ENCODE data around the gene CSNK1A1L. TPM values are rescaled to one million over a fixed set of nuclear protein-coding genes. Genes with fewer than 3 reads are reported as not detected.

The CSNK1A1L gene
- total RNA-seq, 5 donors from 2014 or later (not counting 1 experiment from before 2014, with no cell fraction given) = not detected

- H3K4me3 Mint-ChIP-seq = no peak overlapping the region
- peaks cover 8 to 13% of the 10 kb centered on the region in 2 donors for H3K27me3 Mint-ChIP-seq
- no peaks in the 10 kb centered on the region for H3K9me3 Mint-ChIP-seq
- H3K4me1 Mint-ChIP-seq = no peaks in the 10 kb centered on the region
- POLR2A ChIA-PET = no interaction called here
- no peak overlapping the region for H3K27ac ChIP-seq (ENCODE audit: low read length)
- H3K27me3 ChIP-seq (replicated peaks in 1 of 2; ENCODE audit: control insufficient read depth in 2 of 2, extremely low read depth in 1 of 2, insufficient read depth in 2 of 2, low read length in 1 of 2) = peaks cover 0 to 5% of the 10 kb centered on the region in 2 experiments
- no peak overlapping the region for H3K4me3 ChIP-seq (ENCODE audit: control insufficient read depth in 1 of 2, extremely low read depth in 1 of 2, low read length in 1 of 2)
- H3K27ac Mint-ChIP-seq = no peak overlapping the region
- no peaks in the 10 kb centered on the region for H3K9me3 ChIP-seq
- WGBS (ENCODE audit: insufficient coverage) = no CpG with 5 or more reads among the region's 4 CpGs
- no peak for DNase-seq
- H3K36me3 ChIP-seq (ENCODE audit: control insufficient read depth in 2 of 2, extremely low read depth in 1 of 2, insufficient read depth in 1 of 2, low read length in 1 of 2) = no peaks in the 10 kb centered on the region
- no peaks in the 10 kb centered on the region for H3K4me1 ChIP-seq (ENCODE audit: control insufficient read depth in 1 of 2, extremely low read depth in 1 of 2, insufficient read depth in 2 of 2, low read length in 2 of 2)
- CTCF ChIA-PET = no interaction called here
- ATAC-seq (replicated peaks in 1 of 4) = no peak
- no peaks in the 10 kb centered on the region for H3K36me3 Mint-ChIP-seq
Measured at GRCh38 chr13:37097076-37097475, 8.4 kb downstream of the CSNK1A1L start.

GRCh38 chr13:37094840-37095239, 10.6 kb downstream of the CSNK1A1L start:
- H3K9me3 Mint-ChIP-seq = no peaks in the 10 kb centered on the region
- ChIA-PET POLR2A (no interaction called here), CTCF (no interaction called here)
- H3K27me3 Mint-ChIP-seq = peaks cover 4 to 6% of the 10 kb centered on the region in 2 donors
- Histone ChIP-seq H3K9me3 (no peaks in the 10 kb centered on the region), H3K4me3 (ENCODE audit: control insufficient read depth in 1 of 2, extremely low read depth in 1 of 2, low read length in 1 of 2) (no peak overlapping the region), H3K27ac (ENCODE audit: low read length) (no peak overlapping the region), H3K36me3 (ENCODE audit: control insufficient read depth in 2 of 2, extremely low read depth in 1 of 2, insufficient read depth in 1 of 2, low read length in 1 of 2) (no peaks in the 10 kb centered on the region), H3K4me1 (ENCODE audit: control insufficient read depth in 1 of 2, extremely low read depth in 1 of 2, insufficient read depth in 2 of 2, low read length in 2 of 2) (no peaks in the 10 kb centered on the region), H3K27me3 (replicated peaks in 1 of 2; ENCODE audit: control insufficient read depth in 2 of 2, extremely low read depth in 1 of 2, insufficient read depth in 2 of 2, low read length in 1 of 2) (peaks cover 3 to 5% of the 10 kb centered on the region in 2 experiments)
- H3K4me1 Mint-ChIP-seq = no peaks in the 10 kb centered on the region
- no peak for ATAC-seq (replicated peaks in 1 of 4)
- DNase-seq = no peak
- 79% methylated on average over 3 of the region's 4 CpGs for WGBS (ENCODE audit: insufficient coverage)
- no peak overlapping the region for H3K4me3 Mint-ChIP-seq
- H3K27ac Mint-ChIP-seq = no peak overlapping the region
- no peaks in the 10 kb centered on the region for H3K36me3 Mint-ChIP-seq

- H3K4me1 Mint-ChIP-seq = no peaks in the 10 kb centered on the region
- WGBS (ENCODE audit: insufficient coverage) = 100% methylated on average over 1 of the region's 3 CpGs
- no peaks in the 10 kb centered on the region for H3K36me3 Mint-ChIP-seq
- ChIA-PET POLR2A (no interaction called here), CTCF (no interaction called here)
- Histone ChIP-seq H3K27me3 (replicated peaks in 1 of 2; ENCODE audit: control insufficient read depth in 2 of 2, extremely low read depth in 1 of 2, insufficient read depth in 2 of 2, low read length in 1 of 2) (peaks cover 3 to 5% of the 10 kb centered on the region in 2 experiments), H3K9me3 (no peaks in the 10 kb centered on the region), H3K27ac (ENCODE audit: low read length) (no peak overlapping the region), H3K4me1 (ENCODE audit: control insufficient read depth in 1 of 2, extremely low read depth in 1 of 2, insufficient read depth in 2 of 2, low read length in 2 of 2) (no peaks in the 10 kb centered on the region), H3K36me3 (ENCODE audit: control insufficient read depth in 2 of 2, extremely low read depth in 1 of 2, insufficient read depth in 1 of 2, low read length in 1 of 2) (no peaks in the 10 kb centered on the region), H3K4me3 (ENCODE audit: control insufficient read depth in 1 of 2, extremely low read depth in 1 of 2, low read length in 1 of 2) (no peak overlapping the region)
- no peak overlapping the region for H3K27ac Mint-ChIP-seq
- ATAC-seq (replicated peaks in 1 of 4) (no peak), DNase-seq (no peak)
- no peaks in the 10 kb centered on the region for H3K9me3 Mint-ChIP-seq
- H3K4me3 Mint-ChIP-seq = no peak overlapping the region
- H3K27me3 Mint-ChIP-seq = peaks cover 1 to 4% of the 10 kb centered on the region in 2 donors
Measured at GRCh38 chr13:37094099-37094498, 11.4 kb downstream of the CSNK1A1L start.

- Mint-ChIP-seq H3K27ac (no peak overlapping the region), H3K36me3 (no peaks in the 10 kb centered on the region), H3K27me3 (peaks cover 0 to 4% of the 10 kb centered on the region in 2 donors), H3K4me1 (no peaks in the 10 kb centered on the region), H3K4me3 (no peak overlapping the region), H3K9me3 (no peaks in the 10 kb centered on the region)
- Histone ChIP-seq H3K9me3 (no peaks in the 10 kb centered on the region), H3K4me3 (ENCODE audit: control insufficient read depth in 1 of 2, extremely low read depth in 1 of 2, low read length in 1 of 2) (no peak overlapping the region), H3K36me3 (ENCODE audit: control insufficient read depth in 2 of 2, extremely low read depth in 1 of 2, insufficient read depth in 1 of 2, low read length in 1 of 2) (no peaks in the 10 kb centered on the region), H3K4me1 (ENCODE audit: control insufficient read depth in 1 of 2, extremely low read depth in 1 of 2, insufficient read depth in 2 of 2, low read length in 2 of 2) (no peaks in the 10 kb centered on the region), H3K27me3 (replicated peaks in 1 of 2; ENCODE audit: control insufficient read depth in 2 of 2, extremely low read depth in 1 of 2, insufficient read depth in 2 of 2, low read length in 1 of 2) (peaks cover 0 to 3% of the 10 kb centered on the region in 2 experiments), H3K27ac (ENCODE audit: low read length) (no peak overlapping the region)
- ChIA-PET CTCF (no interaction called here), POLR2A (no interaction called here)
- ATAC-seq (replicated peaks in 1 of 4) (no peak), DNase-seq (no peak)
- no CpG with 5 or more reads among the region's 1 CpG for WGBS (ENCODE audit: insufficient coverage)
Measured at GRCh38 chr13:37091835-37092234, 13.6 kb downstream of the CSNK1A1L start.

- DNase-seq (no peak), ATAC-seq (replicated peaks in 1 of 4) (no peak)
- no peak overlapping the region for H3K27ac Mint-ChIP-seq
- ChIA-PET CTCF (no interaction called here), POLR2A (no interaction called here)
- Histone ChIP-seq H3K27me3 (replicated peaks in 1 of 2; ENCODE audit: control insufficient read depth in 2 of 2, extremely low read depth in 1 of 2, insufficient read depth in 2 of 2, low read length in 1 of 2) (peaks cover 0 to 3% of the 10 kb centered on the region in 2 experiments), H3K9me3 (no peaks in the 10 kb centered on the region), H3K4me1 (ENCODE audit: control insufficient read depth in 1 of 2, extremely low read depth in 1 of 2, insufficient read depth in 2 of 2, low read length in 2 of 2) (no peaks in the 10 kb centered on the region), H3K27ac (ENCODE audit: low read length) (no peak overlapping the region), H3K4me3 (ENCODE audit: control insufficient read depth in 1 of 2, extremely low read depth in 1 of 2, low read length in 1 of 2) (no peak overlapping the region), H3K36me3 (ENCODE audit: control insufficient read depth in 2 of 2, extremely low read depth in 1 of 2, insufficient read depth in 1 of 2, low read length in 1 of 2) (no peaks in the 10 kb centered on the region)
- no peak overlapping the region for H3K4me3 Mint-ChIP-seq
- H3K27me3 Mint-ChIP-seq = peaks cover 4 to 5% of the 10 kb centered on the region in 2 donors
- no peaks in the 10 kb centered on the region for H3K36me3 Mint-ChIP-seq
- no peaks in the 10 kb centered on the region for H3K9me3 Mint-ChIP-seq
- WGBS (ENCODE audit: insufficient coverage) = 92% methylated on average over 2 of the region's 2 CpGs
- H3K4me1 Mint-ChIP-seq = no peaks in the 10 kb centered on the region
Measured at GRCh38 chr13:37090912-37091311, 14.6 kb downstream of the CSNK1A1L start.

- peaks cover 0 to 3% of the 10 kb centered on the region in 2 experiments for H3K27me3 ChIP-seq (replicated peaks in 1 of 2; ENCODE audit: control insufficient read depth in 2 of 2, extremely low read depth in 1 of 2, insufficient read depth in 2 of 2, low read length in 1 of 2)
- POLR2A ChIA-PET = no interaction called here
- H3K9me3 Mint-ChIP-seq = no peaks in the 10 kb centered on the region
- H3K4me3 ChIP-seq (ENCODE audit: control insufficient read depth in 1 of 2, extremely low read depth in 1 of 2, low read length in 1 of 2) = no peak overlapping the region
- no peak for ATAC-seq (replicated peaks in 1 of 4)
- DNase-seq = no peak
- H3K36me3 ChIP-seq (ENCODE audit: control insufficient read depth in 2 of 2, extremely low read depth in 1 of 2, insufficient read depth in 1 of 2, low read length in 1 of 2) = no peaks in the 10 kb centered on the region
- CTCF ChIA-PET = no interaction called here
- no peak overlapping the region for H3K27ac Mint-ChIP-seq
- H3K4me1 ChIP-seq (ENCODE audit: control insufficient read depth in 1 of 2, extremely low read depth in 1 of 2, insufficient read depth in 2 of 2, low read length in 2 of 2) = no peaks in the 10 kb centered on the region
- H3K36me3 Mint-ChIP-seq = no peaks in the 10 kb centered on the region
- WGBS (ENCODE audit: insufficient coverage) = 85% methylated on average over 2 of the region's 3 CpGs
- no peak overlapping the region for H3K4me3 Mint-ChIP-seq
- H3K9me3 ChIP-seq = no peaks in the 10 kb centered on the region
- no peaks in the 10 kb centered on the region for H3K4me1 Mint-ChIP-seq
- no peak overlapping the region for H3K27ac ChIP-seq (ENCODE audit: low read length)
- peaks cover 4 to 5% of the 10 kb centered on the region in 2 donors for H3K27me3 Mint-ChIP-seq
Measured at GRCh38 chr13:37089495-37089894, 16.0 kb downstream of the CSNK1A1L start.

GRCh38 chr13:37087486-37087885, 18.0 kb downstream of the CSNK1A1L start:
- Mint-ChIP-seq H3K9me3 (no peaks in the 10 kb centered on the region), H3K4me1 (no peaks in the 10 kb centered on the region), H3K27ac (no peak overlapping the region), H3K36me3 (no peaks in the 10 kb centered on the region), H3K27me3 (peaks cover 5 to 7% of the 10 kb centered on the region in 2 donors), H3K4me3 (no peak overlapping the region)
- peaks cover 0 to 3% of the 10 kb centered on the region in 2 experiments for H3K27me3 ChIP-seq (replicated peaks in 1 of 2; ENCODE audit: control insufficient read depth in 2 of 2, extremely low read depth in 1 of 2, insufficient read depth in 2 of 2, low read length in 1 of 2)
- no peak overlapping the region for H3K4me3 ChIP-seq (ENCODE audit: control insufficient read depth in 1 of 2, extremely low read depth in 1 of 2, low read length in 1 of 2)
- H3K9me3 ChIP-seq = no peaks in the 10 kb centered on the region
- no peaks in the 10 kb centered on the region for H3K36me3 ChIP-seq (ENCODE audit: control insufficient read depth in 2 of 2, extremely low read depth in 1 of 2, insufficient read depth in 1 of 2, low read length in 1 of 2)
- no CpG with 5 or more reads among the region's 2 CpGs for WGBS (ENCODE audit: insufficient coverage)
- ChIA-PET CTCF (no interaction called here), POLR2A (no interaction called here)
- no peak for DNase-seq
- ATAC-seq (replicated peaks in 1 of 4) = no peak
- no peaks in the 10 kb centered on the region for H3K4me1 ChIP-seq (ENCODE audit: control insufficient read depth in 1 of 2, extremely low read depth in 1 of 2, insufficient read depth in 2 of 2, low read length in 2 of 2)
- no peak overlapping the region for H3K27ac ChIP-seq (ENCODE audit: low read length)

All from T-cell (primary cell).